Cortex of kidney (tissue), 1 donor: Measurements from ENCODE around the gene AGAP5.
"Not testable (repeated sequence)": the region's sequence is repeated elsewhere in the genome, so short reads cannot be mapped to it uniquely, and the experiment has no call there.

Experiments
- DNase-seq: peaks from one replicate; lab custom pipeline; 2025; lab: John Stamatoyannopoulos, UW

Gene AGAP5

GRCh38 chr10:73714483-73714882, 16.6 kb upstream of the AGAP5 start:
- DNase-seq, result not testable (repeated sequence)

GRCh38 chr10:73713912-73714311, 16.0 kb upstream of the AGAP5 start:
- DNase-seq, result not testable (repeated sequence)

GRCh38 chr10:73711683-73712082, 13.8 kb upstream of the AGAP5 start:
- not testable (repeated sequence) for DNase-seq

GRCh38 chr10:73708122-73708521, 10.2 kb upstream of the AGAP5 start:
- not testable (repeated sequence) for DNase-seq

- not testable (repeated sequence) for DNase-seq
These were observed 9.7 kb upstream of the AGAP5 start for GRCh38 chr10:73707628-73708027.

- DNase-seq, result not testable (repeated sequence)
These were observed 8.6 kb upstream of the AGAP5 start for GRCh38 chr10:73706488-73706887.

GRCh38 chr10:73705506-73706072, 7.7 kb upstream of the AGAP5 start:
- not testable (repeated sequence) for DNase-seq

GRCh38 chr10:73703924-73704323, 6.0 kb upstream of the AGAP5 start:
- DNase-seq, result not testable (repeated sequence)

- not testable (repeated sequence) for DNase-seq
These were observed 910 bp upstream of the AGAP5 start for GRCh38 chr10:73698819-73699218.

- DNase-seq, result not testable (repeated sequence)
These were observed 2.6 kb downstream of the AGAP5 start for GRCh38 chr10:73695302-73695701.

- not testable (repeated sequence) for DNase-seq
These were observed 7.2 kb downstream of the AGAP5 start for GRCh38 chr10:73690755-73691154.

GRCh38 chr10:73689596-73689995, 8.3 kb downstream of the AGAP5 start:
- not testable (repeated sequence) for DNase-seq

- not testable (repeated sequence) for DNase-seq
These were observed 10.3 kb downstream of the AGAP5 start for GRCh38 chr10:73687641-73688040.

GRCh38 chr10:73674546-73674945, 23.4 kb downstream of the AGAP5 start:
- DNase-seq, result not testable (repeated sequence)

GRCh38 chr10:73668378-73668777, 29.5 kb downstream of the AGAP5 start:
- not testable (repeated sequence) for DNase-seq

- not testable (repeated sequence) for DNase-seq
These were observed 31.6 kb downstream of the AGAP5 start for GRCh38 chr10:73666153-73666809.

- not testable (repeated sequence) for DNase-seq
These were observed 32.3 kb downstream of the AGAP5 start for GRCh38 chr10:73665581-73665980.

- not testable (repeated sequence) for DNase-seq
These were observed 33.5 kb downstream of the AGAP5 start for GRCh38 chr10:73664156-73665040.

GRCh38 chr10:73663621-73664020, 34.3 kb downstream of the AGAP5 start:
- DNase-seq, result not testable (repeated sequence)

GRCh38 chr10:73662705-73663104, 35.2 kb downstream of the AGAP5 start:
- DNase-seq, result not testable (repeated sequence)

- DNase-seq, result no peak
These were observed 42.0 kb downstream of the AGAP5 start, which contains the start of gene SYNPO2L for GRCh38 chr10:73655990-73656298. Gene SYNPO2L, minus strand, starts transcription at chr10:73656029. Its CDS starts 107 bp downstream, at chr10:73655922.

GRCh38 chr10:73655257-73655989, 42.5 kb downstream of the AGAP5 start:
- no peak for DNase-seq
